GM20431 (cell line): ENCODE results near the gene DUSP21.
"Not testable (repeated sequence)": the region's sequence is repeated elsewhere in the genome, so short reads cannot be mapped to it uniquely, and the experiment has no call there.

Experiments
- in situ Hi-C: fragments of 300-500 bp; cut with MseI, MboI; formaldehyde crosslinking; loops from one replicate; pipeline ENCODE4 v1.15.0; 2020; ENCODE audit warnings: low sequenced_read_pairs; ENCODE audit not compliant: unreplicated experiment

DUSP21 gene

DNA sequence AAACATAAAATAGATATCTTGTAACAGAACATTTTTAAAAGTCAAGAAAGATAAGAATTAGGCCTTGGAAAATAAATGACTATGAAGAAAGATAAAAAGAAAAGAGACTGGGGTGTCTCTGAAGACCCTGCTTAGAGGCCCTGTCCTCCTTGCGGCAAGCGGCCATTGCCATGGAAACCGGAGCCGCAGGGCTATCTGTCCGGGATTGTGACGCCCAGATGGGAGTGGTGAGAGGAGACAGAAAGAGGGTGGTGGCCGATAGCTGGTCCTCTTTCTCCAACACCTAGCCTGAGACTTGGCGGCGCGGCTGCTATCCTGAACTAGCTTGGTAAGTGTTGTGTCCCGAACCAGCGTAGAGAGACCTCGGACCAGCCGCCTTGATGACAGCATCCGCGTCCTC, at the start of gene DUSP21:
Gene DUSP21 (plus strand): TSS at position 269 of the 400 bp plus-strand sequence. CDS start 112 bp downstream, at position 381.
- in situ Hi-C loops: no loop called here

DNA sequence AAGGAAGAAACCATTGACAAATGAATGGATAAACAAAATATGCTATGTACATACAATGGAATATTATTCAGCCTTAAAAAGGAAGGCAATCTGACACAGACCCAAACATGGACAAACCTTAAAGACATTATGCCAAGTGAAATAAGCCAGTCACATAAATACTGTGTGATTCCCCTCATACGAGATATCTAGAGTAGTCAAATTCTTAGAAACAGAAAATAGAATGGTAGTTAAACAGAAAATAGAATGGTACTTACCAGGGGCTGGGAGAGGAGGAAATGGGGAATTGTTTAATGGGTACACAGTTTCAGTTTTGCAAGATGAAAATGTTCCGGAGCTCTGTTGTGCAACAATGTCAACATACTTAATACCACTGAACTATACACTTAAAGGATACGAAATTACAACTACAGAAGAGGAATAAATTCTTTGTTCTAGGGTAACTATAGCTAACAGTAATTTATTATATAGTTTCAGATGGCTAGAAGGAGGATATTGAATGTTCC, 47.8 kb upstream of the DUSP21 start:
- in situ Hi-C loops: no loop called here

DNA sequence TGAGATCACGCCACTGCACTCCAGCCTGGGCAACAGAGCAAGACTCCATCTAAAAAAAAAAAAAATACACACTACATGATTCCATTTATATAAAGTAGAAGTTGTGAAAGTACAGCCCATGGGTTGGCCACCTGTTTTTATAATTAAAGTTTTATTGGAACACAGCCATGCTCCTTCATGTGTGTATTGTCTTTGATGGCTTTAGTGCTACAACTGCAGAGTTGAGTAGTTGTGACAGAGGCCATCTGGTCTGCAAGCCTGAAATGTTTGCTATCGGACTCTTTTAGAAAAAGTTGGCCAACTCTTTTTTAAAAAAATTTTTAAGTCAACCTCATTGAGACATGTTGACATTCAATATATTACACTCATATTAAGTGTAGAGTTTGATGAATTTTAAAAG, 41.2 kb upstream of the DUSP21 start:
- in situ Hi-C loops: no loop called here

DNA sequence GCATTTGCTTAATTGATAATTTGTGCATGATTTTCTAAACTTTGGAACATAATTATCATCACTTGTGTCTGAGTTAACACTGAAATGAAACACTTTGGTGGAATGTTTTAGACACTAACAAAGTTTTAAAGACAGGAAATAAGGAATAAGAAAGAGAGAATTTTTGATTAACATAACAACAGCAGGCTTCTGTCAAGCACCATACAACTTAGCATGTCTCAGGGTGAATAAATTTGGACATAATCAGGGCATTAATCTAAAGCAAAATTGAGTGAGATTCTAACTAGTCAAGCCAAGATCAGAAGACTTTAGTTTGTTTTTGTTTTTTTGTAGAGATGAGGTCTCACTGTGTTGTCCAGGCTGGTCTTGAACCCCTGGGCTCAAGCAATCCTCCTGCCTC, 28.1 kb upstream of the DUSP21 start:
- in situ Hi-C loops: no loop called here

DNA sequence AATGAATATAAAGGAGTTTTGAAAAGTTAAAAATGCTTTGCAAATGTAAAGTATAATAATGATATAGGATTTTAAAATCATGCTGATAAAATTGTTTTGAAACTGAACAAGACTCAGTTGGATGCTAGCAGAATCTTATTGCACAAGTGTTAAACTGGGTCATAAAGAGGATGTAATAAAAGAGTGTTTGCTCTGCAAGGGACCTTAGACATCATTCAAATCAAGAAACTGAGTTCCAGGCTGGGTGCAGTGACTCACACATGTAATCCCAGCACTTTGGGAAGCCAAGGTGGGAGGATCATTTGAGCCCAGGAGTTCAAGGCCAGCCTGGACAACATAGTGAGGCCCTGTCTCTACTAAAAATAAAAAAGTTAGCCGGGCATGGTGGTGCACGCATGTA, 27.5 kb upstream of the DUSP21 start:
- in situ Hi-C loops: no loop called here

DNA sequence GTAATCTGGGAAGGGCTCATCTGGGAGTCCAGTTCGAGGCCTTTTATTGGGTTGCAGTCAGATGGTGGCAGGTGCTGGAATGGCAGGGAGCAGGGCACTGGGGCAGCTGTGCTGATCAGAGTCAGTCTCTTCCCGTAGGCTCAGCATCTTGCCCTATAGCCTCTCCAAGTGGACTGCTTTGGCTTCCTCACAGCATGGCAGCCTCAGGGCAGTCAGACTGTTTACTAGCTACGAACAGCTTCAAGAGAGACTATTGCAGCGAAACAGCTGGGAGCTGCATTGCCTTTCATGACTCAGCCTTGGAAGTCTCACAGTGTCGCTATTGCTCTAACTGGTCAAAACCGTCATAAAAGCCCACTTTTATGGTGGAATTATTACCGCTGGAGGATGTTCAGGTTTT, 26.8 kb upstream of the DUSP21 start:
- in situ Hi-C loops: no loop called here

DNA sequence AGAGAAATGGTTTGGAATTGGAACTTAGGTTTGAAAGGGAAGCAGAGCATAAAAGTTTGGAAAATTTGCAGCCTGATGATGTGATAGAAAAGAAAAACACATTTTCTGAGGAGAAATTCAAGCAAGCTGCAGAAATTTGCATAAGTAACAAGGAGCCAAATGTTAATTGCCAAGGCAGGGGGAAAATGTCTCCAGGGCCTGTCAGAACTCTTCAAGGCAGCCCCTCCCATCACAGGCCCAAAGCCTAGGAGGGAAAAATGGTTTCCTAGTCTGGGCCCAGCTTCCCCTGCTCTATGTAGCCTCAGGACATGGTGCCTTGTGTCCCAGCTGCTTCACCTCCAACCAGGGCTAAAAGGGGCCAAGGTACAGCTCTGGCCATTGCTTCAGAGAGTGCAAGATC, 21.2 kb upstream of the DUSP21 start:
- in situ Hi-C loops: no loop called here

DNA sequence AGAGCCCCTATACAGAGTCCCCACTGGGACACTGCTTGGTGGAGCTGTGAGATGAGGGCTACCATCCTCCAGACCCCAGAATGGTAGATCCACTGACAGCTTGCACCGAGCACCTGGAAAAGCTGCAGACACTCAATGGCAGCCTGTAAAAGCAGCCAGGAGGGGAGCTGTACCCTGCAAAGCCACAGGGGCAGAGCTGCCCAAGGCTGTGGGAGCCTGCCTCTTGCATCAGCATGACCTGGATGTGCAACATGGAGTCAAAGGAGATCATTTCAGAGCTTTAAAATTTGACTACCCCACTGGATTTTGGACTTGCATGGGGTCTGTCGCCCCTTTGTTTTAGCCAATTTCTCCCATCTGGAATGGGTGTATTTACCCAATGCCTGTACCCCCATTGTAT, 20.6 kb upstream of the DUSP21 start:
- in situ Hi-C loops: not testable (repeated sequence)

DNA sequence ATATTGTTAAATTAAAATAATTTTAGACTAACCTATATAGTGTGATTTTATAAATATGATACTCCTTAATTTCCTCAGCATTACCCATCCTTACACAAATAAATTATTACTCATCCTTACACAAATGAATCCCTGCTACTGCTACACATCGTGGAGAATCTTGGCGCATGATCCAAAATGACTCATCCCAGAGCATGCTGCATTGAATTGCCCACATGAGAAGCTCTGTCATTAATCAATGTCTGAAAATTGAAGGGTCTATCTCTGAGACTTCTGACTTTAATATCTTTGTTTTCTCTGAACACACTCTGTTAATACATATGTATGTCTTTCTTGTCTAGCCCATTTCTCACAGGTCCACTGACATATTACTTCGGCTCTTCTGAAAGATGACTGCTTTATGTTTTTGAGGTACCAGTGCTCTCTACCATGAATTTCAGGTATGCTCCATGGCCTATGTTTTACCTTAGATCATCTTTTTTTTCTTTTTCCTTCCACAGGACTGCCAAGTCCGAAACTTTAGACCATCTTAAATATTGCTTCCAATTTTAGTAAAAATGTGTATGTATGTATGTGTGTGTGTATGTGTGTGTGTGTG, 15.7 kb upstream of the DUSP21 start:
- in situ Hi-C loops: no loop called here

DNA sequence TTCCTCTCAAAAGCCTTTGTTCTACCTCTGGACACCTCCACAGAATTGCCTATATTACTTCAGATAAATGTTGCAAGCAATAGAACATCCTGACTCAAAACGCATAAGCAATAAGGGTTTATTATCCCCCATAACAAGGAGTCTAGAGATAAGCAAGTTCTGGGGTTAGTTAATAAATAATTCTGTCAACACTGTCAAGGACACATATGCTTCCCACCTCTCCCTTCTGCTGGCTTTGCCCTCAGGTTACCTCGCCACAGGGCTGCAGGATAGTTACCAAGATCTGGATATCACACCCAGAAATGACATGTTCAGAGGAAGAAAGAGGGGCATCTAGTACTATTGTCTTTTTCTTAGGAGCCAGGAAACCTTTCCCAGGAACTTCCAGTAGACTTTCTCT, 14.0 kb upstream of the DUSP21 start:
- in situ Hi-C loops: no loop called here

DNA sequence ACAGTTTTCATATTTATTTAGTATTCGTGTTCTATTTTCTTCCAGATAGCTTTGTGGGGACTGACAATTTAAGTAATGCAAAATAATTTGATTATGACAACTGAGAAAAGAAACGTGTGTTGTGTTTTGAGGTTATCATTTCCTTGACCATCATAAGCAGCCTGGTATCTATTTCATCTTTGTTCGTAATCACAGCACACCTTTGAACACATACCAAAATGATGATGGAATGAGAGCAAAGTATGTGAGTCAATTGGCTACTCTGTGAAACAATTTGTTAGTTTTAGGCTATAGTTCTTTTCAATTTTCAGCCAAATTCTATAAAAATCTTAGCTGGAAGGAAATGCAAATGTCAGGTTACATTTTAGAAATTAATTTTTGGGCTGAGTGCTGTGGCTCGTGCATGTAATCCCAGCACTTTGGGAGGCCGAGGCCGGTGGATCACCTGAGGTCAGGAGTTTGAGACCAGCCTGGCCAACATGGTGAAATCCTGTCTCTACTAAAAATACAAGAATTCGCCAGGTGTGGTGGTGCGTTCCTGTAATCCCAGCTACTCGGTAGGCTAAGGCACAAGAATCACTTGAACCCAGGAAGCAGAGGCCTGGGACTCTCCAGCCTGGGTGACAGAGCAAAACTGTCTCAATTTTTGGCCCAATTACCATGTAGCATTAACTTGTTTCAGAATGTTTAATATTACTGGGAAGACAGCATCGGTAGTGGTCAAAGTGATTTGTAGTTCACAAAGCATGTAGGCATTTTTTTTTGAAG, 1.1 kb upstream of the DUSP21 start:
- in situ Hi-C loops: no loop called here

DNA sequence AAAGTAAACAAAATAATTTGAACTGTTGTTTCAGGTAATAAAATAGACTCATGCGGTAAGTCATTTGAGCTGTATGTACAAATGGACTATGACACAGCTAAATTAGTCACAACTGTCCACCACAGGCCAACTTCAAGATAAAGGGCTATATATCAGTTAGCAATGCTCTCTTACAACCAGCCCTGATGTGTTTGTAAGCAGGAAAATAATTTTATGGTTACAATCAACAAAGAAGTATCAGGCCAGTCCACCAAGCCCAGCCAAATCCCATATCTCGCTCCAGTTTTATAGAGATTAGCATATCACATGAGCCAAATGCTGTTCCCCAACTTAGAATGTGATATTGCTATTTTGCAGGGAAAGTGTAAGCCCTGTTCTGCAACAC, 511 bp upstream of the DUSP21 start:
- in situ Hi-C loops: no loop called here

DNA sequence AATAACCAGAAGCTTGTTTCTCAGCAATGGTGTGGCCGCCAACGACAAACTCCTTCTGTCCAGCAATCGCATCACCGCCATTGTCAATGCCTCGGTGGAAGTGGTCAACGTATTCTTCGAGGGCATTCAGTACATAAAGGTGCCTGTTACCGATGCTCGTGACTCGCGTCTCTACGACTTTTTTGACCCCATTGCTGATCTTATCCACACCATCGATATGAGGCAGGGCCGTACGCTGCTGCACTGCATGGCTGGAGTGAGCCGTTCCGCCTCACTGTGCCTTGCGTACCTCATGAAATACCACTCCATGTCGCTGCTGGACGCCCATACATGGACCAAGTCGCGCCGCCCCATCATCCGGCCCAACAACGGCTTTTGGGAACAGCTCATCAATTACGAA, 383 bp downstream of the DUSP21 start:
- in situ Hi-C loops: no loop called here

DNA sequence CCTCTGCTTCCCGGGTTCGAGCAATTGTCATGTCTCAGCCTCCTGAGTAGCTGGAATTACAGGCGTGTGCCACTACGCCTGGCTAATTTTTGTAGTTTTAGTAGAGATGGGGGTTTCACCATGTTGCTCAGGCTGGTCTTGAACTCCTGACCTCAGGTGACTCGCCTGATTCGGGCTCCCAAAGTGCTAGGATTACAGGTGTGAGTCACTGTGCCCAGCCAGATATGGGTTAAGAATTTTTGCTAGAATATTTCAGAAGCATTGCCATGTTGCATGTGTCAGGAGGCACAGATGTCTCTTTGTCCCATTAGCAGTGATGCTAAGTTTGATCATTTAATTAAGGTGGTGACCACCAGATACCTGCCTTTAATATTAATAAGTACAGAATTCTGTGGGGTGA, 7.1 kb downstream of the DUSP21 start:
- in situ Hi-C loops: not testable (repeated sequence)

DNA sequence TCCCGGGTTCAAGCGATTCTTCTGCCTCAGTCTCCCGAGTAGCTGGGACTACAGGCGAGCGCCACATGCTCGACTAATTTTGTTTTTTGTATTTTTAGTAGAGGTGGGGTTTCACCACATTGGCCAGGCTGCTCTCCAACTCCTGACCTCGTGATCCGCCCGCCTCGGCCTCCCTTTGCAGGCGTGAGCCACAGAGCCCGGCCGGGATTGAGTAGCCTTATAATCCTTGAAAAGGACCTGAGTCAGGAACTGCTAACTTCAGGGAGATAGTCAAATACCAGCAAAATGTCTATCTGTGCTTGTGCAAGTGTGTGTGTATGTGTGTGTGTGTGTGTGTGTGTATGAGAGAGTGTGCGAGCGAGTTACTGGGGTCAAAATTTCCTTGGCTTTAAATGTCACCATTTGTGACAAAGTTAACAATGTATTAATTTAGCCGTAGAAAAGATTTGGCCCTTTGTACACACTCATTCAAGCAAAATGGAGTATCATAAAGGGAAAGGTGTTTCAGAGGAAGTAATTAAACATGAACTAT, 27.4 kb downstream of the DUSP21 start:
- in situ Hi-C loops: no loop called here

DNA sequence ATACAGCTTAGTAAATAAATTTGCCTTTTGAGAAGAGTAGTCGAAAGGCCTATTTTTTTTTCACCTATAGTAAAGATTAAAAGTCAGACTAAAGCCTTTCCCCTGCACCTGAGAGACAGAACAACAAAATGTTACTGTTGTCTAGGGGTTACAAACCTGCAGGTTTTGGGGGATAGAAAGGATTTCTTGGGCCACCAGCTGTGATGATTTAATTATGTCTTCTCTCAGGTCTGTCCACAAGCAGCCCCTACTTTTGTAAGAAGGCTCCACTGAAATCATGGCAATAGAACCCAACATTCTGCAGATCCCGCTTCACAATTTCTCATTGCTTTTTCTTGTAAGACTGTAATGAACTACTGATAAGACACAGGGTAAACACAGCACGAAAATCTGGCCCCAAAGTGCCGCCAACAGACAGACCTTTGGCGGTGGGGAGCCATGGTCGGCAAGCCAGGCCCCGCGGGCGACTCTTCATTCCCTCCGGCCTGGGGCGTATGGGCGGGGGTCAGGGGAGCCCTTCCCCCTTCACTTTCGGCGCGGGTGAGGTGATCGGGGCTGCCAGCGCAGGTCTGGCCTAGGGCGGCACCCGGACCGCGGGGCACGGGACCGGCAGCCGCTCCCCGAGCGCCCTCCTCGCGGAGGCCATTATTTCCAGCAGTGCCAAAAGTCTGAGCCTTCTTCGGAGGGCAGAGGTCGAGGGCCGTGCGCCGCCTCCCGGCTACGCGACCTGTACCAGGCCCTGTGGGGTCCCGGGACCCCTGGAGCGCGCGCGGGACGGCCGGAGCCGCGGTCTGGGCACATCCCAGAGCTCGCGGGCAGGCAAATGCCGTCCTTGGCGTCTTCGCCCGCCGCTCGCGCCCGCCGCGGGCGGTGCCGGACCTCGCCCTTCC, 28.4 kb downstream of the DUSP21 start:
- in situ Hi-C loops: no loop called here

DNA sequence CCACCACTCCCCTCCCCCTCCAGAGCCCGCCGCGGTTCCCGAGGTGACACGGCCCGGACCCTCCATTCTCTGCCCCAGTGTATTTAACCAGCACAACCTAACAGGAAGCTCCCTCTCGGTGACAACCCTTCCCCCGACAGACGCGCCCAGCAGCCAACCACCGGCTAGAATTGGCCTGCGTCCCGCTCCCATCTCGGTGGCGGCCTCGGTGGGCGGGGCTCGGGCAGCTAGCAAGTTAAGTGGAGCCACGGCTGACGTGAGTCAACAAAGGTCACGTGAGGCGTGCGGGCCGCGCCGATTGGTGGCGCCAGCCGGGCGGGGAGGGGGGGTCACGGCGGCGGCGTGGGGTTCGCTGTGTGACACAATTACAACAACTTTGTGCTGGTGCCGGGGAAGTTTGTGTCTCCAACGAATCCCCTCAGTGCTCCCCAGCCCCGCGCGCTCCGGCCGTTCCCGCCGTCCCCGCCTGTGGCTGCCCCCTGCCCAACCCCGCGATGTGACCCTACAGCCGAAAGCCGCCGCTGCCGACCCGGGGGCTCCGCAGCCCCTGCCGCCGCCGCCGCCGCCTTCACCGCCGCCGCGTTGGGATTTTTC, 29.1 kb downstream of the DUSP21 start, which contains the start of gene KDM6A:
Gene KDM6A (plus strand): TSS at position 368 of the 594 bp plus-strand sequence. CDS start 364 bp downstream, outside the sequence.
- in situ Hi-C loops: no loop called here

DNA sequence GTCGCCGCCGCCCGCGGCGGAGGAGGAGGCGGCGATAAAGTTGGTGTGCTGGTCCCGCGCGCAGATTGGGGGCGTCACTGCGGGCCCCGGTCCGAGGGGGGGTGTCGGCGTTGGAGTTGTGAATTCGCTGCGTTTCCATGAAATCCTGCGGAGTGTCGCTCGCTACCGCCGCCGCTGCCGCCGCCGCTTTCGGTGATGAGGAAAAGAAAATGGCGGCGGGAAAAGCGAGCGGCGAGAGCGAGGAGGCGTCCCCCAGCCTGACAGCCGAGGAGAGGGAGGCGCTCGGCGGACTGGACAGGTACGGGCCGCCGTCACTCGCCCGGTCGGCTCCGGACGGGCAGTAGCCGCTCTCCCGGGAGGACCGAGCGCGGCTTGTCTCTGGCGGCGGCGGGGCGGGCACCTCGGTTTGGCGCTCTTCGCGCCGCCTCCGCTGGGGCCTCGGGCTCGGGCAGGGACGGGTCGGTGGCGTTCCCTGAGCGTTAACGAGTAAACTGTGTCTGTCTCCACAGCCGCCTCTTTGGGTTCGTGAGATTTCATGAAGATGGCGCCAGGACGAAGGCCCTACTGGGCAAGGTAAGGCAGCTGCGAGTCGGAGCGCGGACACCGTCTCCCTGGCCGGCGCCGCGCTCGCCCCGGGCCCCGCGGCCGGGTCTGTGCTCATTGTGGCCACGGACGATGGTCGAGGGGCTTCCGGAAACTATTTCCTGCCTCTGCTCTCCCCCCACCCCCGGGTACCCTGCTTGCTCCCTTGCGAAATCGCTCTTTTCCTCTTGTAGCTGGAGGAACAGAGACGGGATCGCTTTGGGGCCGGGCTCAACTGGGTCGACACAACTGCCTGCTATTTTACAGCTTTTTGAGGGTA, 29.8 kb downstream of the DUSP21 start:
- in situ Hi-C loops: no loop called here
